Chondrocyte (in vitro differentiated cells): ENCODE data around the gene PKDCC. TPM values are rescaled to one million over a fixed set of nuclear protein-coding genes. Genes with fewer than 3 reads are reported as not detected.

ENCODE experiments used
- DNase-seq: peaks from one replicate; pipeline ENCODE4 v3.0.0; 2021; ENCODE audit warnings: mixed read lengths, low spot score
- H3K27ac Mint-ChIP-seq: one replicate; pipeline ENCODE4 v1.8.0; 2021; ENCODE audit warnings: mild to moderate bottlenecking, moderate library complexity, mixed read lengths; ENCODE audit not compliant: unreplicated experiment
- H3K27me3 Mint-ChIP-seq: 2 replicates; pipeline ENCODE4 v1.8.0; 2021; ENCODE audit warnings: low read depth, mixed read lengths
- H3K36me3 Mint-ChIP-seq: 2 replicates; pipeline ENCODE4 v1.8.0; 2021; ENCODE audit warnings: low read depth, mixed read lengths
- H3K4me1 Mint-ChIP-seq: 2 replicates; pipeline ENCODE4 v1.8.0; 2021; ENCODE audit warnings: low read depth, mild to moderate bottlenecking, mixed read lengths
- H3K4me3 Mint-ChIP-seq: one replicate; pipeline ENCODE4 v1.8.0; 2021; ENCODE audit warnings: mild to moderate bottlenecking, moderate library complexity, mixed read lengths; ENCODE audit not compliant: unreplicated experiment
- H3K9me3 Mint-ChIP-seq: 2 replicates; pipeline ENCODE4 v1.8.0; 2021; ENCODE audit warnings: low read depth, mixed read lengths
- CTCF ChIP-seq: fragments of 200-600 bp; sonication (generic); IDR thresholded peaks from 2 replicates; pipeline ENCODE4 v1.5.0; 2021; ENCODE audit warnings: antibody characterized with exemption, mild to moderate bottlenecking, moderate library complexity
- total RNA-seq: library from RNA; stranded (reverse); gene quantifications from 3 replicates; pipeline ENCODE4 v1.2.1, GENCODE V29; 2021

PKDCC gene
- total RNA-seq, 1 donor from 2014 or later = 164 TPM

- no peak for DNase-seq
- TF ChIP-seq CTCF = no peak
- Mint-ChIP-seq H3K4me3 (no peak overlapping the region), H3K27me3 (no peaks in the 10 kb centered on the region), H3K4me1 (peaks cover 66% of the 10 kb centered on the region), H3K27ac (peak overlapping the region; percentile 61), H3K9me3 (no peaks in the 10 kb centered on the region), H3K36me3 (peaks cover 26% of the 10 kb centered on the region)
Measured at GRCh38 chr2:42059261-42059898, 11.6 kb downstream of the PKDCC start.

- Mint-ChIP-seq H3K27me3 (no peaks in the 10 kb centered on the region), H3K4me3 (no peak overlapping the region), H3K36me3 (peaks cover 24% of the 10 kb centered on the region), H3K9me3 (no peaks in the 10 kb centered on the region), H3K27ac (peak overlapping the region; percentile 90), H3K4me1 (peaks cover 66% of the 10 kb centered on the region)
- TF ChIP-seq CTCF = peak; percentile 39
- no peak for DNase-seq
Measured at GRCh38 chr2:42060028-42060427, 12.2 kb downstream of the PKDCC start.

- peaks cover 22% of the 10 kb centered on the region for H3K36me3 Mint-ChIP-seq
- peak overlapping the region; percentile 90 for H3K27ac Mint-ChIP-seq
- no peak for DNase-seq
- peaks cover 64% of the 10 kb centered on the region for H3K4me1 Mint-ChIP-seq
- no peak for TF ChIP-seq CTCF
- H3K9me3 Mint-ChIP-seq = no peaks in the 10 kb centered on the region
- H3K27me3 Mint-ChIP-seq = no peaks in the 10 kb centered on the region
- no peak overlapping the region for H3K4me3 Mint-ChIP-seq
Measured at GRCh38 chr2:42060718-42061619, 13.1 kb downstream of the PKDCC start.

GRCh38 chr2:42061839-42062238 lies 14.0 kb downstream of the PKDCC start:
- DNase-seq = no peak
- Mint-ChIP-seq H3K4me3 (no peak overlapping the region), H3K9me3 (no peaks in the 10 kb centered on the region), H3K4me1 (peaks cover 60% of the 10 kb centered on the region), H3K27ac (peak overlapping the region; percentile 82), H3K27me3 (no peaks in the 10 kb centered on the region), H3K36me3 (peaks cover 16% of the 10 kb centered on the region)
- TF ChIP-seq CTCF = no peak

- Mint-ChIP-seq H3K27ac (peak overlapping the region; percentile 92), H3K4me1 (peaks cover 53% of the 10 kb centered on the region), H3K9me3 (no peaks in the 10 kb centered on the region), H3K27me3 (no peaks in the 10 kb centered on the region), H3K4me3 (no peak overlapping the region), H3K36me3 (peaks cover 9% of the 10 kb centered on the region)
- no peak for DNase-seq
- TF ChIP-seq CTCF = no peak
Measured at GRCh38 chr2:42063431-42064171, 15.8 kb downstream of the PKDCC start.
